Measurements from ENCODE around the gene NAALADL2.
"Not testable (repeated sequence)": the region's sequence is repeated elsewhere in the genome, so short reads cannot be mapped to it uniquely, and the experiment has no call there.

The NAALADL2 gene

DNA sequence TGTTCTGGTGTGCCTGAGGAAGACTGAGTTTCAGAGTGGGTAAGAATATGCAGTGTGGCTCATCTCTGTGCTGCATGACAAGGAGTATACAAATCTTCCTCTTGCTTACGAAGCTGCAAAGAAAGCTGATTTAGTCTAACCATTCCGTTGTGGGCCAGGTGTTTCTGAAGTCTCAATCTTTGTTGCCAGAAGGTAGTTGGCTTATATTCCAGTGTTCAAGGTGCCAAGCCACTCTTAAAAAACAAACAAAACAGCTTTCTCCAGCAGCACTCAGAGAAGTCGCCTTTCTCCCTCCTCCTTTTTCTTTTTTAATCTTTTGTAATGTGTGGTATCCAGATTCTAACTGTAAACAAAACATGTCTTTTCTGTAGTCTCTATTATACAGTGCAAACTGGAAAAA, 872.4 kb downstream of the NAALADL2 start:
- DNase-seq: no peak

DNA sequence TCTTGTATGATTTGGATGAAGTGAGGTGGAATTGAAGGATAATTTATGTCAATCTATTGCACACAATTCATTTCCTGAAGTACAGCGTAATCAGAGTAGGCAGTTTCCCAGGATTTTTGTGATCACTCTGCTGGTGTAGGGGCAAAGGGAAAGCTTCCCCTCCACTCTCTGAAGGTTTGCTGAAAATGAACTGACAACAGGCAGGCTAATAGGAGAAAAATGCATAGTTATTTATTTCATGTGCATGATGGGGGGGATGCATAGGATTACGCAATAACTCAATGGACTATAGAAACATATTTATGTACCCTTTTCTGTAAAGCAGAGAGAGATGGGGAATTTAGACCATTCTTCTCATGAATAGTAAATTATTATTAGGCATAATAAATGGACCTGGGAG, 872.9 kb downstream of the NAALADL2 start:
- no peak for DNase-seq

DNA sequence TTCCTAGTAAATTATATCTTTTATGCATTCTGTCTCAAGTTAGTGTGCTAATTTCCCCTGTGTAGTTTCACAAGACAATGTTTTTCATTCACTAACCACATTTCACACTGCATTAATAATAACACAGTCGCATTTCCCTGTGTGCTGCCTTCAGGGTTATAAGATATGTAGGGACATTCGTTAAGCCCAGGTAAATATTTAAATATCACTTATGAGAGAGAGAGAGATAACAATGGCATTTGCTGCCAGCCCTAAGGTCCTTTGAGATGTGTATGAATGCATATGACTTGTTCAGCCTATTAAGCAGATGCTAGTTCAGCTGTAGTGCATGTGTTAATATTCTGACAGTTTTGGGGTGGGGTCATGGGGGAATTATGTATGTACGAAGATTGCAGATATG, 876.7 kb downstream of the NAALADL2 start:
- no peak for DNase-seq

DNA sequence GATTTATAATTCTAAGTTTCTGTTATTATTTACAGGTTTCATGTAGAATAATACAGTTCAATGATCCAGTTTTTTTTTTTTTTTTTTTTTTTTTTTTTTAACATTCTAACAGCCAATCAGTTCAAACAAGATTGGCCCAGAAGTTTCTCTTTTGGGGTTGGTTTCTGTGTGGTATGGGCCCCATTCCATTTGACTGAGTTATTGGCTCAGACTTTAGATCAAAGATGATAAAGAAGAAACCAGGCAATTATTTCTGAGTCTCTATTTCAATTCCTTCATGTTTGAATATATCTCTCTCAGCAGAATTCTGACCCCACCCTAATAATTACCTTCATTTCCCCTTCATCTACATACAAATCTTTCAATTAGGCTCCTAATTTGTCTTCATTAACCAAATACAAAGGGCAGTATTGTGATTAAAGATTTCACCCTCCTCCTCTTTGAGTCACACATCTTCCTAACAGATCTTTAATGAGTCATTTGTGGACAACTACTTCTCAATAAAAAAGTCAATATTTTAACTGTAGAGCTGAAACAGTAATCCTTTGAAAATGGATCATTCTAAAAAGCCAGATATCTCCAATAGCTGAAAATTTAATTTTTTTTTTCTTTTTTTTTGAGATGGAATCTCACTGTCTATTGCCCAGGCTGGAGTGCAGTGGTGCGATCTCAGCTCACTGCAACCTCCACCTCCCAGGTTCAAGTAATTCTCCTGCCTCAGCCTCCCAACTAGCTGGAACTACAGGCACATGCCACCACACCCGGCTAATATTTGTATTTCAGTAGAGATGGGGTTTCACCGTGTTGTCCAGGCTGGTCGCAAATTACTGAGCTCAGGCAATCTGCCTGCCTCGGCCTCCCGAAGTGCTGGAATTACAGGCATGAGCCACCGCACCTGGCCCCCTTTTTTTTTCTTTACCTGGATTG, 878.8 kb downstream of the NAALADL2 start:
- DNase-seq: no peak

DNA sequence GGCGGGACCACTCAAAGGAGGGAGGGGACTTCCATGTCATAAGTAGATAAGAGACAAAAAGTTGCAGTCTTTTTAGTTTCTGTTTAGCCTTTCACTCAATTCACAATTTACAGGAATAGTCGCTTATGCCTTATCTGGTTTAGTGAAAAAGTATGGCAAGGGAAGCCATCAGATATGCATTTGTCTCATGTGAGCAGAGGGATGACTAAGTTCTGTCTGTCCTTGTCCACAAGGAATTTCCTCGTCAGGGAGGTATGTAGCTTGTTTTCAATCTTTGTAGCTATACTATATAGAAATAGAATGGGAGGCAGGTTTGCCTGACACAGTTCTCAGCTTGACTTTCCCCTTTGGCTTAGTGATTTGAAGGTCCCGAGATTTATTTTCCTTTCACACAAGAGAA, 882.8 kb downstream of the NAALADL2 start:
- DNase-seq: no peak

DNA sequence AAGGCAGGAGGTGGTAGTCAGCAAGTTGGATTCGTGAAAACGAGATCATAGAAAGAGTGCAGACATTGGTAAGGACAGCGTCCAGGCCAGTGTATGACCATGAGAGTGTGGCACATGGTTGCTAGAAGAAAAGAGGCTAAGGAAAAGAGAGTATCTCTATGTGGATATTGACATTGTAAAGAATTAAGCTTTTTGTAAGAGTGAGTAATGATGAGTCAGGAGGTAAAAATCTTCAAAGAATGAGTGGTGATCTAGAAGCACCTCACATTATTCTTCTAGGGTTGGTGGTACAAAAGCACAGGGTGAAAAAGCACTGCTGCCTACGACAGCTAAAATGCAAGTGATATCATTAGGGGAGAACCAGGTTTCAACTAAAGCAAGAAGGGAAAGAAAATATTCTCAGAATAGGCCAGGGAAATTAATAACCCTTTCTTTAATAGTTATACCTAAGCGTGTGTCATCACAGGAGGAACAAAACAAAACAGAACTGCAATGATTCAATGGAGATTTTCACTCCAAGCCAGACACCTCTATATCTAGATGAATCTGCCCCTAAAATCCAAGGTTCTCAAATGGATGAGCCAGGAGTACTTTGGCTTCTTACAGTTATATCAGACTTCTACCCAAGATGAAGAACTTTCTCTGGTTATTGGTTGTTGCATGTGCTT, 884.7 kb downstream of the NAALADL2 start:
- no peak for DNase-seq

DNA sequence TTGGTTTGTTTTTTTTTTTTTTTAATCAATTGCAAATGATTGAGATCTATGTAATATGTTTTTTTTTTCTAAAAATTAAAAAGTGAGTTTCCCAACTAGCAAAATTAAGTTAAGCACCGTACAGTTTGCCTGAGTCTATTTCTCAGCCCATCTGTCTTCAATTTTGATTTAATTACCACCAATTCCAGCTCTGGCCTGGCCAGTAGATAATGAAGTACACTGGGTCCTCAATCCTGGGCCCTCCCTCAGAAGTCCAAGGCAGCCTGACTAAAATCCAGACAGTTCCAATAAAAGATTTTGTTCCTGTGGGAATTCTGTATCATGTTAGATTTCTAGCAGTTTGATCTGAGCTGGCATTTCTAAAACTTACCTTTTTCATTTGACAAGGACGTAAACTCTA, 887.2 kb downstream of the NAALADL2 start:
- no peak for DNase-seq

DNA sequence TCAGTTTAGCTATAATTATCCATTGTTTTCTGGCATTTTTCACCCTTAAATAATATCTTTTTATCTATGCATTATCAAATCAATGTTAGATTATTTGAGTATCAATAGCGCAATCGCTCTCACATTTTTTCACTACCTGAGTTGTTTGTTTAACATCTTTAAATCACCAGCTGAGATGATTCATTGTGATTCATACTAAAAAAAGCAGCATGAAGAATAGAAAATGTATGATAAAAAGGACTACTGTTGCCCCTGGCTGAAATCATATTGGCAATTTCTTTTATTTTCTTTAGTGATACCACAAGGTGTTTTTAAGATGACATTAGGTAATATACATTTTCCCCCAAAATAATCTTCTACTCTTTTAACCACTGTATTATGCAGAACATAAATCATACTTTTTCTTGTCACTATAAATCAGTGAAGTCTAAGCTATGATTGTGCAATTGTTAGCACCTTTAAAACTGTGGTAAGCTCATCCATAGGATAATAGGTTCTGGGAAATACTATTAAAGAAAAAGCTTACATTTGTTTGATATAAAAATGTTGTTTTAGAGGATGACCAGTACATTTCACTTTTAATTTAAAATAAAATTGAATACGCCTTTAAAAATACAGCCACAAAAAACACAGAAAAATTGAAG, 889.1 kb downstream of the NAALADL2 start:
- no peak for DNase-seq

DNA sequence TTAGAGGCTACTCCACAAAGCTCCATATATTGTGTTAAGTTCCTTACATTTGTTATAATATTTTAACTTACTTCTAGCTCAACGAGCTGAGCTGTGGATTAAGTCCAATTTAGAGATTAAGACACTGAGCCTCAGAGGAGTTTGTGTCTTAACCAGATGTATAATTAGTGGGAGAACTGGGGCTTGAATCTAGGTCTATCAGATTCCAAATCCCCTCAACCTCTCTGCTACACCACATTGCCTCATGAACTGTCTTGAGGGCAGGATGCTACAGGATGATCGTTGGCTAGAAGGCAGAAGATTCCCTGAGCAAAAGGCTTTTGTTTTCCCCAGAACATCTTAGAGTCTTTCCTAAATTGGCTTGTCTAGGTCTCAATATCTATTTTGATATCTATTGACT, 890.8 kb downstream of the NAALADL2 start:
- no peak for DNase-seq

DNA sequence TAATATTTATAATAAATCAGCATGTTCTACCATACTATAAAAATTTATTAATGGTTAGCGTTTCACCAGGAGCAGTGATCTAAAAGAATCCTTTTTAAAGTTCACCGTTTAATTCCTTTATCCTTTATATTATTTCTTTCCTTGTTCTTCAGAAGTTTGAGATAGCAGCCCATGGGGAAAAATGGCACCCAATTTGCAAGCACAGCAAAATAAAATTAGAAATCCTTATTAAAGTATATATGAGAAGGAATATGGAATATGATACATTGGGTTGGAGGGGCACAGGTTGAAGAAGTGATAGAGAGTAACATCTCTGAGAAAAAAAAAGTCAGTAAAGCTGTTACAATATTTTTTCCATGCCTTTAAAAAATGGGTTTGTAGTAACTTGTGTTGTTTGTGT, 892.0 kb downstream of the NAALADL2 start:
- no peak for DNase-seq

DNA sequence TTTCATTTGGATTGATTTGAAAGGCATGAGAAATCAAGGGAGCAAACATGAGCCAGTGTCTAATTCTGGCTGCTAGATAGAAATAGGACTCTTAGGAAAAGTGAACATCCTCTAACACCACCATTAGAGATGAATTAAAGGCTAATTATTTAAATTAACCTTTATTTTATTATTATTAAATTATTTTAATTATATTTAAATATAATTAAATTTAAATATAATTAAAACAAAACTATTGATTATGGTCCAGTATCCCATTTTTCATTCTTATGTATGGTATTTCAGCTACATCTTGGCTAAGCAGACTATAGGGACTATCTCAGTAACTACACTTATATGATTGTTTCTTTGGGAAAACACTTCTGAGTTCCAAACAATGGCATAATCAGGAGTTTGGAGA, 904.8 kb downstream of the NAALADL2 start:
- DNase-seq: no peak

DNA sequence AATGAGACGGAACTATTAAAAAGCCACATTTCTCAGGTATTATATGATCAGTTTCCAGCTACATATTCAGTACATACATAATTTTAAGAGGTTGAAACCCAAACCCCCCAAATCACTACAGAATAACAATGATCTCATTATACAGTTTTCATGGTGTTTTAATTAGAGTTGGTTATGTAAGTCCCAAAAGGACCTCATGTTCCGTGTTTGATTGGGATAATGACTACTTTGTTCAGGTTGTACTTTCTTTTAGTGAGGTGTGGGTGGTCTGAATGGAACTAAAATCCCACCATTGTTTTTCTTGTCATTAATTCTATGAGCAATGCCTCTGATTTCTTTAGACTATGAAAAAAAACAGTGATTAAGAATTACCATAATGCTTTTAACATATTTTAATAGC, 905.6 kb downstream of the NAALADL2 start:
- DNase-seq: no peak

DNA sequence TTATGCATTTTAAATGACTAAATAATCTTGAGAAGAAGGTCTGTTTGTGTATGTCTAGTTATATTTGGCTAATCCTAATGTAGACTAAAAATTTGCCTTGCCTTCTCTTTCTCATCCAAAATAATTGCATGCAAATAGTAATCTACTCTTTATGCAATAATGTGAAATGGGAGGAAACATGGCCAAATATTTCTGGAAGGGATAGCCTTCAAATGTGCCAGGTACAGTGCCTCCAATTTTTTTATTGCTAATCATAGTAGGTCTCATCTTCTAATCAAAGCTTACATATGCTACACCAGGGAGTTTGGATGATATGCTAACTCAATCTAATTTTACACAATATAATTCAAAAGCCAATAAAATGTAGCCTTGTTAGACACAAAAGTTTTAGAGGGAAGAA, 911.3 kb downstream of the NAALADL2 start:
- no peak for DNase-seq

DNA sequence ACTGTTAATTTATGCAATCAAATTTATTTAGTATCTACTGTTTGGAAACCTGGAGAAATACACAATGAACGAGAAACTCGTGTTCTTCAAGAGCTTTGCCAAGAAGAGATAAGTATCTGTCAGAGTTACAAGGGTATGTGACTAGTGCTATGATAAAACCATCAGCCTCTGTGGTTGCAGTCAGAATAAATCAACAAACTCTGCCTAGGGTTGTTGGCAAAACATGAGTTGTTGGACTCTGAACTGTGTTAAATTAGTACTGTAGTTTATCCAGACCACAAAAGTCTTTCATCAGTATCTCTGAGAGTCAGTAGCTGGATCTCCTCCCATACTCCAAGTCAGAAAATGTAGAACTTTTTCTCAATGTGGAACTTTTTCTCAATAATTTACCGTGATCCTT, 918.4 kb downstream of the NAALADL2 start:
- DNase-seq: no peak

DNA sequence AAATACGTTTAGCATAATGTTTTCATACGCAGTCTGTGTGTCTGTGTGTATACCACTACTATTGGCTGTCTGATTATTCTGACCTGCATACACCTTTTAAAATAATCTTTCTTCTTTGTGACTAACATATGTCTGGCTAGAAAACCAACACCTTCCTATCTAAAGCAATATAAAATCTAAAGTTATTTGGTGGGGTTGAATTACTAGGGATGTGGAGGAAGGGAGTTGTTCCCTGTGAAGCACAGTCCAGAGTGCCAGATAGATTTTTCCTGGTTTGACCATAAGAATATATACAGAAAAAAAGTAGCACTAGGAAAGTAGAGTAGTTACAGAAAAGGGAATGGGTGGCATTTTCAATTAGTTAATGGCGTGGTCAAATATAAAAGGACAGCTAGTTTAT, 918.8 kb downstream of the NAALADL2 start:
- DNase-seq: no peak

DNA sequence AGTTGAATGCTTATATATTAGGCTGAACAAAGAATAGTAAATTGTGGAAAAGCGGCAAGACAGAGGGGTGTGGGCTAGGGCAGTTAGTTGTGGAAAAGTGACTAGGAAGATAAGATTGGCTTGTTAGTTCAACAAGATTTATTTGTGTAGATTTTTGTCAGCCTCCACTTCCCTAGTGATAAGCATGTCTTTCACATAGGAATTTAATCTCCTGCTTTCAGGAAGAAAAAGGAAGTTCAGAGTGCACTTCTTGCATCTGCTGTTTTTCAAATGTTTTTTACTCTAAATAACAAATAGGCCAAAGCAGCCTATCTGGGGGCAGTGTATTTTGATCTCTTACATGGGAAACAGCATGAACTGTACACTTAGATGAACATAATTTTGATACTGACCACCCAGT, 919.9 kb downstream of the NAALADL2 start:
- no peak for DNase-seq

DNA sequence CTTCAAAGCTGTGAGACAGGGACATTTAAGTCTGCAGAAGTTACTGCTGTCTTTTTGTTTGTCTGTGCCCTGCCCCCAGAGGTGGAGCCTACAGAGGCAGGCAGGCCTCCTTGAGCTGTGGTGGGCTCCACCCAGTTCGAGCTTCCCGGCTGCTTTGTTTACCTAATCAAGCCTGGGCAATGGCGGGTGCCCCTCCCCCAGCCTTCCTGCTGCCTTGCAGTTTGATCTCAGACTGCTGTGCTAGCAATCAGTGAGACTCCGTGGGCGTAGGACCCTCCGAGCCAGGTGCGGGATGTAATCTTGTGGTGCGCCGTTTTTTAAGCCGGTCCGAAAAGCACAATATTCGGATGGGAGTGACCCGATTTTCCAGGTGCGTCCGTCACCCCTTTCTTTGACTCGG, 928.0 kb downstream of the NAALADL2 start:
- not testable (repeated sequence) for DNase-seq

DNA sequence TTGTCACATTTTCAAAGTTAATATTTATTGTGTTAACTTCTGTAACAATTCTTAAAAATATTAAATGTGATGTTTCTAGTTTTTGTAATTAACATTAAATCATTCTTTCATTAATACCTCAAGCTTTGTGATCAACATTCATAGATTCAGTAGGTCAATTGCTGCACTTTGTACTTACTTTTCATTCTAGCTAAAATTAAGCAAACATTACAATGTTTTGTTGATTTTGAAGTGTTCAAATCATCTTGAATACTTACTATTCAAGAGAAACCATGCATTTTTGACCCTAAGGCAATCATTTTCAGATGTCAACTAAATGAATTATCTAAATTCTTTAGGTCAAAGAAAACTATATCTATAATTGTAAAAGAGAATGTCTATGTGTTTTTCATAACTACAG, 933.1 kb downstream of the NAALADL2 start:
- no peak for DNase-seq

DNA sequence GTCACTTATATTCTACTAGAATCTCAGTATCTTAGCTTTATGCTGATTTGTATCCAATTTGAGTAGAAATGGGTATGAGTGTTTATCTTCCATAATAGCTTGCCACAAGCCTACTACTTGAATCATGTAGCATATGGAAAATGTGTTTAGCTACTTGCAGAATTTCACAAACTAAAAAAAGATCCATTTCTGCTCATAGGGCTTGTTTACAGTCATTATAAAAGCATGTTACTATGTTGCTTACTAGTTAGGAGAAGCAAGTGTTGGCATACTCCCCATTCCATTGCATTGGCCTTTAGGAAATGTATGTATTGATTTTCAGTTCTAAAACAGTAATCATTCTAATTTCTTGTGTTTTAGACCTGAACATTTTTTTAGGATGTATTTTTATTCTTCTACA, 939.2 kb downstream of the NAALADL2 start:
- DNase-seq: no peak

DNA sequence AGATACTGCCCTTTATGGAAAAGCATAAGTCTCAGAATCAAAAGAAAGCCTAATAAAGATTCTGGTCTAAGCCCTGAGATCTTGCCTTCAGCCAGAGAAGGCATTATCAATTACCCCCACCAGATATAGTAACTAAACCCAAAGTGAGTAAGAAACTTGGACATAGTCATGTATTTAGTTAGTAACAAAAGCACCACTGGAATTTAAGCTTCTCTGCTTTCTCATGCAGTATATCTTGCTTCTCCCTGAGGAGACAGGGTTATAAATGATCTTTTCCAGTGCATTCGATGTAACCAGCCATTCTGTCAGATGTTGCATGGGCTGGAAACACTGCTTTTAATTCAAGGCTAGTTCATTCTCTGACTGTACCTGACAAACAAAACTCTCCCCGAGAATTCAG, 946.7 kb downstream of the NAALADL2 start:
- no peak for DNase-seq

DNA sequence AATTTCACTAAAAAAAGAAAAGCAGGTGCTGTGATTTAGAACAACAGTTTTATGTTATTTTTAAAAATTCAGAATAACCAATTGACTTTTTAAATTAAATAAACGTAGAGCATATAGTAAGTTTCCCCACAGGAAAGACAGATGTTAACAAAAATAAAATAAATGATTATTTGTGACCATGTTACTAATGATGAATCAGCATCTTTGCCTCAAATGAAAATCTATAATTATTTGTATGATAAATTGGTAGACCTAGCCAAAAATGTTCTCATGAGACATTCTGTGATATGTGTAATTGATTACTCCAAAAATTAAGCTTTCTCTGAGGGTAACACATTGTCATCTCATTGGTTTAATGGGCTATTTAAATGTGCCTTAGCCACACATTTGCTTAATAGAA, 948.0 kb downstream of the NAALADL2 start:
- DNase-seq: no peak

DNA sequence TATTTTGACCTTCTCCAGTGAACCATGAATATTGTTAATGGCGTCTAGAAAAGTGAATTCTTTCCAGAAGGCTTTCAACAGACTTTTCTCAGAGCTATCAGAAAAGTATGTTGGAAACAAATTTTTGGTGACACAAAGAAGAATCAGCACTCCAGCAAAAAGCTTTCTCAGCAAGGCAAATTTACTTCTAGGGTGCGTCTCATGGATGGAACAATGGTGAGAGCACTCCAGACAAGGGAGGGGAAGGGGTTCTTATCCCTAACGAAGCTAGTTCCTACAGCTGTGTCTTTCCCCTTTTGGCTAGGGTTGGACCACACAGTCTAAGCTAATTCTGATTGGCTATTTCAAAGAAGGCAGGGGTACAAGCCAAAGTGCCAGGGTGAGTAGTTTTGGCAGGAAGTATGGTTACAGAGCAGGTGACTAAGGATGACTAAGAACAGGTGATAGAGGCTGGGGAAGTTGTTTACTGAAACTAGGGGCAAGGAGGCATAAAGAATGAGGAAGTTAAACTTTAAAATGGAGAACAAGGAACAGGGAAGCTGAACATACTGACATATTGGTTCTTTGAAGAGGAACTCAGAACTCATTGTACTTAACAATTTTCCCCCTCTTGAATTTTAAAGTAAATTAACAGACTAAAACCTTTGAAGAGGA, 959.8 kb downstream of the NAALADL2 start:
- no peak for DNase-seq

DNA sequence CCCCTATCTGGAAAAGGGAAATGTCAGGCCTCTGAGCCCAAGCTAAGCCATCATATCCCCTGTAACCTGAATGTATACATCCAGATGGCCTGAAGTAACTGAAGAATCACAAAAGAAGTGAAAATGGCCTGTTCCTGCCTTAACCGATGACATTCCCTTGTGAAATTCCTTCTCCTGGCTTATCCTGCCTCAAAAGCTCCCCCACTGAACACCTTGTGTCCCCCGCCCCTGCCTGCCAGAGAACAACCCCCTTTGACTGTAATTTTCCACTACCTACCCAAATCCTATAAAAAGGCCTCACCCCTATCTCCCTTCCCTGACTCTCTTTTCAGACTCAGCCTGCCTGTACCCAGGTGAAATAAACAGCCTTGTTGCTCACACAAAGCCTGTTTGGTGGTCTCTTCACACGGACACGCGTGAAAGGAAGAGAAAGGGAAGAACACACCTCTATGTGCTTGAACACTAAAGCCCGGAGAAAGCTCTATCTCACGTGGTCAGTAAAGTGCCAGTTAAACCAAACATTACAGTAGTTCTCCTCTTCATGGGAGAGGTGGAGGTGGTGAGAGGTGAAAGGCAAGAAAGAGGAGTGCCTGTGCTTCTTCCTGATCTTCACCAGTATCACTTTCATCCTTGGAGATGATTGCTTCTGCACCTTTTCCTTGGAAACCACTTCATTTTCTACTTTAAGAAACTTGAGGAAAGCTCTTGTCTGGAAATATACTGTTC, 963.8 kb downstream of the NAALADL2 start:
- DNase-seq: not testable (repeated sequence)

Data from activated CD4-positive, alpha-beta T cell treated with anti-CD3 and anti-CD28 coated beads for 48 hours (primary cell).